Colonic mucosa (tissue), 4 donors: Measurements from ENCODE around the gene ZNF710. TPM values are rescaled to one million over a fixed set of nuclear protein-coding genes. Genes with fewer than 3 reads are reported as not detected.

ENCODE experiments used
- DNase-seq: peaks from one replicate; pipeline ENCODE4 v3.0.0-alpha.2; 2020
- H3K27ac ChIP-seq: fragments of 200-600 bp; one replicate; pipeline ENCODE4 v1.8.0; 2021
- H3K27me3 ChIP-seq: fragments of 200-600 bp; one replicate; pipeline ENCODE4 v1.8.0; 2021
- H3K36me3 ChIP-seq: fragments of 200-600 bp; one replicate; pipeline ENCODE4 v1.8.0; 2021
- H3K4me1 ChIP-seq: fragments of 200-600 bp; one replicate; pipeline ENCODE4 v1.8.0; 2021; ENCODE audit warnings: mild to moderate bottlenecking
- H3K4me3 ChIP-seq: fragments of 200-600 bp; one replicate; pipeline ENCODE4 v1.8.0; 2021
- H3K9ac ChIP-seq, 2 donors: one replicate each; pipeline ENCODE4 v1.7.0; 2013; ENCODE audit warnings: control low read depth in 2 of 2, low read depth in 2 of 2, low read length in 2 of 2
- H3K9me3 ChIP-seq: fragments of 200-600 bp; one replicate; pipeline ENCODE4 v1.8.0; 2021
- intact Hi-C: fragments of 100-400 bp; cut with DNase I; formaldehyde crosslinking; loops from one replicate; pipeline ENCODE4 v1.14.1; 2022
- total RNA-seq, 2 donors: library from RNA; stranded (reverse); fragmentation: NEBNext Ultra II Directional in 1 of 2; extraction: Animal tissue kit (Norgen Biotek cat#: 25700) in 1 of 2; gene quantifications; one replicate each; pipeline ENCODE4 v1.2.1, GENCODE V29; 2021
- TF ChIP-seq, protein P1 (sequence below): fragments of 200-600 bp; IDR thresholded peaks from one replicate; pipeline ENCODE4 v1.8.0; 2022; ENCODE audit warnings: antibody characterized with exemption, mild to moderate bottlenecking
- donor health status: healthy.
- donor health status: DM: no; HTN: no; CAD: no.
- donor health status: DM: no; HTN: no; CAD: no.

Gene ZNF710
- total RNA-seq, 2 donors from 2014 or later: 35.0 to 43.7 TPM

DNA sequence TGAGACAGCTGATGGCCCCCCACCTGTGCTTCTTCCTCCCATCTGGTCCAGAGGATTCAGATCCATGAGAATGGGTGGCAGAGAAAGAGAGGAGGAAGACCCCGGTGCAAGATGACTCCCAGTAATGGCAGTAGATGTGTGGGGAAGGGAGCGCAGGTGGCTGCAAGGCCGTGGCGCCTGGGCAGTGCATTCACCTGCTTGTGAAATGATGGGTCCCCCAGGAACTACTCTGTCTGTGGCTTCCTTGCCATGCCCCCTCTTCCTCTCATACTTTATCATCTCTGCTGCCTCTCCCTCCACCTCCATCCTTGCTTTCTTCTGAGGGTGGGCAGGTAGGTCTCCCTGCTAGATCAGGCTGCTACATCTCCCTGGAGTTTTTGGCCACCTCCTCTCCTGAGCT is 23.3 kb downstream of the ZNF710 start:
- no peaks in the 10 kb centered on the region for H3K36me3 ChIP-seq
- no peak for DNase-seq
- peaks cover 20% of the 10 kb centered on the region for H3K4me1 ChIP-seq
- TF ChIP-seq, protein P1, sequence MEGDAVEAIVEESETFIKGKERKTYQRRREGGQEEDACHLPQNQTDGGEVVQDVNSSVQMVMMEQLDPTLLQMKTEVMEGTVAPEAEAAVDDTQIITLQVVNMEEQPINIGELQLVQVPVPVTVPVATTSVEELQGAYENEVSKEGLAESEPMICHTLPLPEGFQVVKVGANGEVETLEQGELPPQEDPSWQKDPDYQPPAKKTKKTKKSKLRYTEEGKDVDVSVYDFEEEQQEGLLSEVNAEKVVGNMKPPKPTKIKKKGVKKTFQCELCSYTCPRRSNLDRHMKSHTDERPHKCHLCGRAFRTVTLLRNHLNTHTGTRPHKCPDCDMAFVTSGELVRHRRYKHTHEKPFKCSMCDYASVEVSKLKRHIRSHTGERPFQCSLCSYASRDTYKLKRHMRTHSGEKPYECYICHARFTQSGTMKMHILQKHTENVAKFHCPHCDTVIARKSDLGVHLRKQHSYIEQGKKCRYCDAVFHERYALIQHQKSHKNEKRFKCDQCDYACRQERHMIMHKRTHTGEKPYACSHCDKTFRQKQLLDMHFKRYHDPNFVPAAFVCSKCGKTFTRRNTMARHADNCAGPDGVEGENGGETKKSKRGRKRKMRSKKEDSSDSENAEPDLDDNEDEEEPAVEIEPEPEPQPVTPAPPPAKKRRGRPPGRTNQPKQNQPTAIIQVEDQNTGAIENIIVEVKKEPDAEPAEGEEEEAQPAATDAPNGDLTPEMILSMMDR: no peak
- no peak overlapping the region for H3K4me3 ChIP-seq
- H3K27me3 ChIP-seq: no peaks in the 10 kb centered on the region
- H3K27ac ChIP-seq: no peak overlapping the region
- H3K9me3 ChIP-seq: no peaks in the 10 kb centered on the region
- intact Hi-C loops: no loop called here
- H3K9ac ChIP-seq: no peak overlapping the region

DNA sequence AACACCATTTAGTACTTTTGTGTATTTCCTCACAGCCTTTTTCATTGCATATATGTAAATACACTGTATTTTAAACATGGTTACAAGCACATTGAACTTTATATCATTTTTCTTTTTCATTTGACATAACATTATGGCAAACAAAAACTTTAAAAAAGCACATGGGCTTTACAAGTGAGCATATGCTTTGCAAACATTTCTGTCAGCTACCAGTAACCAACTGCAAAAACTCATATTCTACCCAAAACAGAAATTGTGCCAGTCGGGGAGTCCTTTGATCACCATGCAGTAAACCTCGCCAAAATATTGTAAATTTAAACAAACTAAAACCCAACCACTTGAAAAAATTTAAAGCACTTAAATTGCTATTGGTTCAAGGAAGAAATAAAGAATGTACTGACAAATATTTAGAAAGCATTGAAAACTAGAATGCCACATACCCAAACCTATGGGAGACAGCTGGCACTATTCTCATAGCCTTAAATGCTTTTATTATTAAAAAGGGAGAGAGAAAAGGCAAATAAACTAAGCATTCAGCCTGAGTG is 24.4 kb downstream of the ZNF710 start:
- Histone ChIP-seq H3K4me3 (no peak overlapping the region), H3K27ac (no peak overlapping the region), H3K4me1 (peaks cover 22% of the 10 kb centered on the region), H3K36me3 (no peaks in the 10 kb centered on the region), H3K9me3 (no peaks in the 10 kb centered on the region), H3K9ac (no peak overlapping the region), H3K27me3 (no peaks in the 10 kb centered on the region)
- DNase-seq: no peak
- intact Hi-C loops: no loop called here
- TF ChIP-seq, protein P1: no peak

DNA sequence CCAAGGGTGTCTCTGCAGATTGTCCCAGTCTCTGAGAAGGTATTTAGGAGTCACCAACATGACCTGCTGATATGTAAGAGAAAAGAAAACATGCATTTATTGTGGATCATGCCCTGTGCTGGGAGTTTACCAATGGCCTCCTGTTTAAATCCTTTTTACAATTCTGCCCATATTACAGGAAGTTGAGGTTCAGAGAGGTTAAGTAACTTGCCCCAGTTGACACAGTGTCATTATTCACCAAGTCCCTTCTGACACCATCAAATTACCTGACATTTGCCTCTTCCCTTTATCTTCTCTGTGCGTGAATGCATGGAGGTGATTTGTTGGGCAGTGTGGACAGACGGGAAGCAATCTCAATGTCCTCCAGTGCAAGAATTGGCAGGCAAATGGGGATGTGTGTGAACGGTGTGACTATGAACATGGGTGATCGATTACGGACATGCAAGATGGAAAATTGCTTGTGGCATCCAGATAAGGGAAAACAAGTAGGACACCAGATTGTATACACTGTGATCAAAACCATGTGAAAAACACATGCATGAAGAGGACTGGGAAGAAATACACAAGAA is 27.3 kb downstream of the ZNF710 start:
- Histone ChIP-seq H3K9me3 (no peaks in the 10 kb centered on the region), H3K4me3 (no peak overlapping the region), H3K36me3 (no peaks in the 10 kb centered on the region), H3K27ac (peak overlapping the region; percentile 86), H3K9ac (peak overlapping the region in 1 of 2 donors; percentile 57), H3K4me1 (peaks cover 28% of the 10 kb centered on the region), H3K27me3 (no peaks in the 10 kb centered on the region)
- TF ChIP-seq, protein P1: no peak
- DNase-seq: no peak
- intact Hi-C loops: no loop called here

DNA sequence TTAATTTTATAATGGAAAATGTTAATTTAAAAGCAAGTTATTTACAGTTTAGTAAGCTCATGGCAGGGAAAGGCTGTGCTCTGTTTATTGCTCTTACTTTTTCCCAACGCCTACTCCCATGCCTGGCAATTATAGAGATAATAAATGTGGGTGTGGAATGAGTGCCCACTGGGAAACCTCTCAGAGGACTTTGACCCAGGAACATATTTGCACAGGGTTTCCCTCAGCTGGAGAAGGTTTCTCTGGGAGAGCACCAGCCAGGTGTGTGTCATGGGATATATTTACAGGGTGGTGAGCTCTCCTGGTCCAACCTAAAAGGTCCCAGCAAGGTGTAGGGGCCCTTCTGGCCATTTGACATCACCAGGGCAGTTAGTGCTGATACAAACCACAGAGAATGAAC is 27.9 kb downstream of the ZNF710 start:
- TF ChIP-seq, protein P1: no peak
- H3K4me1 ChIP-seq: peaks cover 33% of the 10 kb centered on the region
- intact Hi-C loops: no loop called here
- H3K4me3 ChIP-seq: no peak overlapping the region
- no peaks in the 10 kb centered on the region for H3K9me3 ChIP-seq
- H3K27me3 ChIP-seq: no peaks in the 10 kb centered on the region
- DNase-seq: peak; percentile 87
- H3K27ac ChIP-seq: peak overlapping the region; percentile 86
- peak overlapping the region in 1 of 2 donors; percentile 16 for H3K9ac ChIP-seq
- no peaks in the 10 kb centered on the region for H3K36me3 ChIP-seq

DNA sequence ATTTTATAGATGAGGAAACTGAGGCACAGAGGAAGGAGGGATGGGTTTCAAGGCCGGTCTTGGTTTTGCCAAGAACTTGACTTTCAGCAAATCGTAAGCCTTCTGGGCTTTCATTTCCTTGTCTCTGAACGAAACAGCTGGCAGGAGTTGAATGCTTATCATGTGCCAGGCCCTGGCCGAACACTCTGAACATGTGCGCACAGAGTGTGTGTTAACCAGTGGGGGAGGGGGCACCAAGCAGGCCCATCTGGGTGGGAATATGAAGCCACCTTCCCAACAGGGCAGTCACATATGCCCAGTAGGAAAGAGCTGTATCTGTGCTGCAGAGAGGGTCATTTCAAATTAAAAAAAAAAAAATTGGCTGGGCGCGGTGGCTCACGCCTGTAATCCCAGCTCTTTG is 29.3 kb downstream of the ZNF710 start:
- Histone ChIP-seq H3K4me3 (no peak overlapping the region), H3K27me3 (no peaks in the 10 kb centered on the region), H3K36me3 (no peaks in the 10 kb centered on the region), H3K27ac (no peak overlapping the region), H3K9ac (no peak overlapping the region), H3K9me3 (no peaks in the 10 kb centered on the region), H3K4me1 (peaks cover 41% of the 10 kb centered on the region)
- DNase-seq: no peak
- TF ChIP-seq, protein P1: no peak
- intact Hi-C loops: no loop called here
